HG02970 (cell line): ENCODE measurements around the gene AHCYL2.
"Not testable (repeated sequence)": the region's sequence is repeated elsewhere in the genome, so short reads cannot be mapped to it uniquely, and the experiment has no call there.

Experiments used
- ATAC-seq: cut with Tn5 transposase; IDR thresholded peaks from one replicate; pipeline ENCODE4 v1.9.1; 2021; ENCODE audit warnings: mild to moderate bottlenecking, moderate library complexity, moderate number of reproducible peaks; ENCODE audit not compliant: unreplicated experiment, low FRiP score

Gene AHCYL2

DNA sequence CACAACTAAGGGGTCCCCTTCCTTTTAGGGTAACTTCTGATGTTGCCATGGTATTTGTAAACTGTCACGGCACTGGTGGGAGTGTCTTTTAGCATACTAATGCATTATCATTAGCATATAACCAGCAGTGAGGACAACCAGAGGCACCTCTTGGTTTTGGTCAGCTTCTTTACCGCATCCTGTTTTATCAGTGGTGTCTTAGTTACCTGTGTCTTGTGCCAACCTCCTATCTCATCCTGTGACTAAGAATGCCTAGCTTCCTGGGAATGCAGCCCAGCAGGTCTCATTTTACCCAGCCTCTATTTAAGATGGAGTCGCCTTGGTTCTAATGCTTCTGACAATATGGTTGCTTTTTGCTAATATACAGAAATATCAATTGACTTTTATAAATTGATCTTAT is 54.9 kb downstream of the AHCYL2 start:
- ATAC-seq = no peak

DNA sequence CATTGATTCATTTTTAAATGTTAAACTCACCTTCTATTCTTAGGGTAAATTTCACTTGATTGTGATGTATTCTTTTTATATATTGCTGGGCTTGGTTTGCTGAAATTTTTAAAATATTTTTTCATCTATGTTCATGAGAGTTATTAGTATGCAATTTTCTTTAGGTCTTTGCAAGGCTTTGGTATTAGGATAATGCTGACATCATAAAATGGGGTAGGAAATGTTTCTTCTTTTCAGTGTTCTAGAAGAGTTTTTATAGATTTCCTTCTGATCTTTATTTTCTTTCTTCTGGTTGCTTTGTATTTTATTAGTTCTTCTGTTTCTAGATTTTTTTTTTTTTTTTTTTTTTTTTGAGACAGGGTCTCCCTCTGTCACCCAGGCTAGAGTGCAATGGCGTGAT is 56.3 kb downstream of the AHCYL2 start:
- ATAC-seq = no peak

DNA sequence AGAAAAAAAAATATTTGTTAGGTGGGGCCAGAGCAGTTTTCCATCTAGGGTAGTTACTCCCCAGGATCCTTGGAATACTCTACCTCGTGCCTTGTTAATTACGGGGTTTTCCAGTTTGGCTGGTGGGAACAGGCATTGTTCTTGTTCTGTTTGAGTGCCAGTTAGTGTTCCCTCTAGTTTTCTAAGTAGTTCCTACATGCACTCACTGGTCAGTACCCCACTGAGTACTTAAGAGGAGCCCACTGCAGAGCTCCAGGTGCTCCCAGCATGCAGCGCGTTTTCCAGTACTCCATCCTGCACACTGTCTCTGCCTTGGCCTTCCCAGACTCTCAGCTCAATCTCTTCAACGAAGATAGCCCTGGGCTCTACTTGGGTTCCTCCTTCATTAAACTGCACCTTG is 58.0 kb downstream of the AHCYL2 start:
- ATAC-seq = no peak

DNA sequence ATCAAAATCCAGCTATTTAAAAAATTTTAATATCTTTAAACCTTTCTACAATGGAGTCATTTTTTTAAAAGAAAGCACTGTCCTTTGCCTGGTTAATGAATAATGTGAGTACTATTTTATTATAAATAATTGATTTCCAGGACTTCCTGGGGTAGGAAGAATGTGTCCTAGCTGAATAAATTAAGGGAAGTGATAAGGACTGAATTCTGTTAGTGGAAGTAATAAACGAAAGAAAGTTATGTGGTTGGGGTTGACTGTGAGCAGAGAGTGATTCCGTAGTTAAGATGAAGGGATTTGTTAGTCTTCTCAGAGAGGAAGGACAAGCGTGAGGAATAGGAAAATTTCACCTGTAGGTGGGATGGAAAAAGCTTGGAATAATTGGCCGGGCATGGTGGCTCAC is 59.1 kb downstream of the AHCYL2 start:
- ATAC-seq = no peak

DNA sequence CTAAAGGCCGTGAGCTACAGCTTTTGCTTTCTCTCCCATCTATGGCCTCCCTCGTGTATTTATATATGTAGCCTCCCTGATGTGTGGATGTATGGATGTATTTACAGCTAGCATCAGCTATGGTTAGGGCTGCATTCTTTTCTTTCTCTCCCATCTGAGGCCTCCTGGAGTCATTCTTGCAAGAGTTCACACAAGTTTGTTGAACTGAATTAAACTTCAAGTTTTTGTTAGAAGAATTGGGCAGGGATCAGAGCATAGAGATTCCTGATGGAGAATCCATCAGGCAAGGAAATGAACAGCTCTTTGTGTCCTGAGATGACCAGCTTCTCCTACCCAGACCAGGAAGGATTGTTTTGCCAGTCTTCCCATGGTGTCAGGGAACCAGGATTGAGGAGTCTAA is 60.3 kb downstream of the AHCYL2 start:
- ATAC-seq = no peak

DNA sequence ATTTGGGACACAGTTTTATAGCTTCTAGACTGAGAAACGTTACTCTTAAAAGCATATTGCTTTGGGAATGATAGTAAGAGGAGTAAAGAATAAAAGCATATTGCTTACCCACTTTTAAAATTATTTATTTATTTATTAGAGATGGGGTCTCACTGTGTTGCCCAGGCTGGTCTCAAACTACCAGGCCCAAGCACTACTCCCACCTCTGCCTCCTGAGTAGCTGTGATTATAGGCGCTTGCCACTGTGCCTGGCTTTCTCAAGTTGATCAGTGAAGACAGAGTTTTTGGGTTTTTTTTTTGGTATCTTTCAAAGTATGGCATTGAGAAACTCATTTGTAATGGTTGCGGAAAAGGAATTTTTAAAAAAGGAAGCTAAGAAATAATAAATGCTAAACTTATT is 68.0 kb downstream of the AHCYL2 start:
- ATAC-seq = no peak

DNA sequence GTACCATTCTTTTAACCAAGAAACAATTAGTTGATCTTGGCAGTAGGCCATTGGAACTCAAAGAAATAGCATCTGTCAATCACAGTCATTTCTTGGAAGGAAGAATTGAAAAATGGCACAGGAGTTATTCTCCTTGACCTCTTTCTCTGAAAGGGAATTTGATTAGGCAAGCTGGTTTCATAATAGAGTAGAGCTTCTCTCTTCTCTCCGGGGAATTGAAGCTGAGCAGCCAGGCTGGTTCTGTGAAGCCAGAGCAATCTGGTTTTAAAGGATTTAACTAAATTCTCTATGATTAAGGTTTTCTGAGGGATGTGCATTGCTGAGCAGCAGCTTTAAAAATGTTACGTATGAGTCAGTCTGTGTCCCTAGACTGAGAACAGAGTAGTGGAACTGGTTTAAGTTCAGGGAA is 70.2 kb downstream of the AHCYL2 start:
- ATAC-seq = no peak

DNA sequence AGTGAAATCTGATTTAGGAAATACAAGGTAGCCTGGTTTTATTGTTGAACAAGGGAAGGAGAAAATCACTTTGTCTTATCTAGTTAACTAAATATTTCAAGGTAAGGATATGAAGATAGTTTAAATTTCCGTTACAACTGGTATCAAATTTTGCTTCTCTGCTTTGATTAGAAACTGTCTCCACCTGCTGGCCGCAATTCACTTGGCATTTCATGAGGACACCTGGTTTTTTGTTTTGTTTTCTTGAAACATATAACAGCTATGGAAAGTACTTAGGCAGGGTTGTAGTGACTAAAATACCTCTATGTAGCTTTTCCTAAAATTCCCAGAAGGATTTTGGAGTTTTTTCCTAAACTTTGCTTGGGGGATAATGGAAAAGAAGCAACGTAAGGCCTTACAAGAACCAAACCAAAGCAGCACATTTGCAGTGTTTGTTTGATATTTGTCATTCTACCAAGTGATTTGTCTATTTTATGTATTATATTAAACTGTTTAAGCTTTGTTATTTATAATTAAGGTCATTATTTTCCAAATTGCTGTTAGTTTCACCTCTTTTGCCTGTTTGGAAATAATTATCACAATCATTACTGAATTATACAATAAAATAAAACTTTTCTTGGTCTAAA is 73.6 kb downstream of the AHCYL2 start:
- no peak for ATAC-seq

DNA sequence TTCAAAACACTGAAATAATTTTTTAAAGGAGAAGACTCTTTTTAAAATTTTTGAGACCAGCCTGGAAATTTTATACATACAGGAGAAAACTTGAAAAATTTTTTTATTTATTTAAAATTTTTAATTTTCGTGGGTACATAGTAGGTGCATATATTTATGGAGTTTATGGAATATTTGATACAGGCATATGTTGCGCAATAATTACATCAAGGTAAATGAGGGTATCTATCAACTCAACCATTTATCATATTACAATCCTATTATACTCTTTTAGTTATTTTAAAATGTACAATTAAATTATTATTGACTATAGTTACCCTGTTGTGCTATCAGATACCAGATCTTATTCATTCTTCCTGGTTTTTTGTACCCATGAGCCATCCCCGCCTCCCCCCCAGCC is 75.1 kb downstream of the AHCYL2 start:
- no peak for ATAC-seq

DNA sequence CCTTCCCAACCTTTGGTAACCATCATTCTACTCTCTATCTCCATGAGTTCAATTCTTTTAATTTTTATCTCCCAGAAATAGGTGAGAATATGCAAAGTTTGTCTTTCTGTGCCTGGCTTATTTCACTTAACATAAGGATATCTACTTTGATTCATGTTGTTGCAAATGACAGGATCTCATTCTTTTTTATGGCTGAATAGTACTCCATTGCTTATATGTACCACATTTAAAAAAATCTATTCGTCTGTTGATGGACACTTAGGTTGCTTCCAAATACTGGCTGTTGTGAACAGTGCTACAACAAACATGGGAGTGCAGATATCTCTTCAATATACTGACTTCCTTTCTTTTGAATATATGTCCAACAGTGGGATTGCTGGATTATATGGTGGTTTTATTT is 75.5 kb downstream of the AHCYL2 start:
- ATAC-seq = not testable (repeated sequence)

DNA sequence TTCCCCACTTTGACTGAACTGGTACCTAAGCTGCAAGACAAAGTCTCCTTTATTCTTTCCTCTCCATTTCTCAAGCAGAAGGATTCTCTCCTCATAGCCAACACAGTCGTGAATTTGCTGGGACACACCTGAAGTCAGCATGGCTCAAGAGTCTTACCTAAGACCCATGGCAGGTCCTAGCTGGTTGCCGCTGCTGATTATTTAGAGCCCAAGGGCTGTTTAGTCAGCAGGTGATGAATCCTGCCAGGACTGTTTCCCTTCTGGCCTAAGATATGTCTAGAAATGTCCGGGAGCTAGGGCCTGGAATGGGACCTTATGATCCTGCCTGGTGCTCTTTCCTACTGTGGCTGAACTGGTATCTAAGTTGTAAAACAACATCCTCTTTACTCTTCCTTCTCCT is 82.8 kb downstream of the AHCYL2 start:
- ATAC-seq = no peak

DNA sequence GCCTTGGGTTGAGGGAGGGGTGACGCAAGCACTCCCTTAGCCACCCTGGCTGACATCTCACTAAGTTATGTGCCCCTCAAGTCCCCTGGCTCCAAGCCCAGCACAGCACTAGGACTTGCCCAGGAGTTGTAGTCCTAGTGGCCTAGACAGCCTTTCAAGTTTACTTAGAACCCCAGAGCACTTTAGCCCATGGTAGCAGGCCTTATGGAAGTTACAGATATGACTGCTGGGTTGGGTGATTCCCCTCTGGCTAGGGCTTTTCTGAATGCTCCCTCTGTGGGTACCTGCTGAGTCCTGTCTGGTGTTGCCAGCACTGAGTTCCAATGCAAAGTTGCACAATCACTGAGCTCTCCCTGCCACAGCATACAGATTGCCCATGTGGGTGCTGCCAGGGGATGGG is 83.2 kb downstream of the AHCYL2 start:
- ATAC-seq = no peak

DNA sequence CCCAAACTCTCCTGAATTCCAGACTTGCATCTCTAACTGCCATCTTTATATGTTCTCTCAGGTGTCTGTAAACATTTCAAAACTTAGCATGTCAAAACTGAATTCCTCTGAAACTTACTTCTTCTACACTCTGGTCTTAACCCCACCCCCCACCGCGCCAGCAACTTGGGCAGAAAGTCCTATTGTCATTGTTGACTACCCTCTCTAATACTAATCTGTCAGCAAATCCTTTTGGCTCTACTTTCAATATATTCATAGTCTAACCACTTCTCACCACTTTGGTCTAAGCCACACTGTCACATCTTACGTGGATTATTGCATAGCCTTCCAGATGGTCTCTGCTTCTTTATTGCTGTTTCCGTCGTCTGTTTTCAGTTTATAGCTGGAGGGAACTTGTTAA is 86.6 kb downstream of the AHCYL2 start:
- ATAC-seq = no peak

DNA sequence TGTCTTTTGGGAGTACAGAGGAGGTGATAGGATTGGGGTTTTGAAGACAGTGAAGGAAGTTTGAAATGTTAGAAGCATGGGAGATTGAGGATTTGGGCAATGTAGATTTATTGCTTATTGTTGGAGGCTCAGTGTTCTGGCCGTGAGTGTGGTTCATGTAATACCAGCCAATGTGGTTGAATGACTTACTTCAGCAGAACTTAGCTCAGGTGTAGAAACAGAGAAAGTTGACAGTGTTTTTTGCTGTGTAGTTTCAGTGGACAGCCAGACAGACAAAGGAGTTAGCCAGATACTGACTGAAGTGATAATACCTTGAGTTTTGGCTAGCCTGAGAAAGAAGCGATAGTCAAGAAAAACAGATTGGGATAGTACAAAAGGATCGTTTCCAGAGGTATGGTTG is 88.5 kb downstream of the AHCYL2 start:
- no peak for ATAC-seq

DNA sequence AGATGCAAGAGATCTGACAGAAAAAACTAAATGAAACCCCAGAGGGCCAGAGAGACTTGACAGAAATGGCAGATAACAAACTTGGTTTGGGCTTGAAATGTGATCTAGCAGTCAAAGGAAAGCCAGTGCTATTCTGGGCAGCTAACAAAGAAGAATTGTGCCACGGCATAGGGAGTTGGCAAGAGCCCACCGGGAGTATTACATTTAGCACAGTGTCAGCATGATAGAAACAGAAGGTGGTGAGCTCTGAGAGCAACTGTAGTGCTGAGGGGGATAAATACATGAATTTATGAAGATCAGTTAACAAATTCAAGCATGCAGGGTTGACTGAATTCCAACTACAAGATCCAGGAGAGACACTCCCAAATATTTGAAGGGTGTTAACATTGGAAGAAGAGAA is 91.1 kb downstream of the AHCYL2 start:
- no peak for ATAC-seq

DNA sequence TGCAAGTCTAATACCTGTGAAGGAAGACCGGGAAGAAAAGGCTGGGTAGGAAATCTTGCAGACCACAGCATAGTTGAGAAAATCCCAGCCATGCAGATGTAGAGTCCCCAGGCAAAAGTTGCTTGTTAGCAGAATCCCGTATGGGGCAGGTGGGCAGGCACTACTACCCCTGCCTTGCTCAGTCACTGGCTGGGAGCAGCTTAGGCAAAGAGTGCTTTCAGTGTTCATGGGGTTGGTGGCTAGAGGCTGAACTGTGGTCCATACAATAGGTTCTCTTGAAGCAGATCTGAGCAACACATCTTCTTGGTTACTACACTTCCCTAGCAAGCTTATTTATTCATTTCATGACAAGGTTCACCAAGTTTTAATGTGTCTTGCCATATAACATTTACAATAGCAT is 92.6 kb downstream of the AHCYL2 start:
- ATAC-seq = no peak

DNA sequence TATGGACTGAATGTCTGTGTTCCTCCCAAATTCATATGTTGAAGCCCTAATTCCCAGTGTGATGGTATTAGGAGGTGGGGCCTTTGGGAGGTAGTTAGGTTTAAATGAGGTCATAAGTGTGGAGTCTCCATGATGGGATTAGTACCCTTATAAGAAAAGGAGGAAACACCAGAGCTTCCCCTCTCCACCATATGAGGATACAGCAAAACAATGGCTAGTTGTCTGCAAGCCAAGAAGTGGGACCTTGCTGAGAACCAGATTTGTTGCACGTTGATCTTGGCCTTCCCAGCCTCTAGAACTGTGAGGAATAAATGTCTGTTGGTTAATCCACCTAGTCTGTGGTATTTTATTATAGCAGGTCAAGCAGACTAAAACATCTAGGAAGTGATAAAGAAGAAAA is 102.2 kb downstream of the AHCYL2 start:
- no peak for ATAC-seq

DNA sequence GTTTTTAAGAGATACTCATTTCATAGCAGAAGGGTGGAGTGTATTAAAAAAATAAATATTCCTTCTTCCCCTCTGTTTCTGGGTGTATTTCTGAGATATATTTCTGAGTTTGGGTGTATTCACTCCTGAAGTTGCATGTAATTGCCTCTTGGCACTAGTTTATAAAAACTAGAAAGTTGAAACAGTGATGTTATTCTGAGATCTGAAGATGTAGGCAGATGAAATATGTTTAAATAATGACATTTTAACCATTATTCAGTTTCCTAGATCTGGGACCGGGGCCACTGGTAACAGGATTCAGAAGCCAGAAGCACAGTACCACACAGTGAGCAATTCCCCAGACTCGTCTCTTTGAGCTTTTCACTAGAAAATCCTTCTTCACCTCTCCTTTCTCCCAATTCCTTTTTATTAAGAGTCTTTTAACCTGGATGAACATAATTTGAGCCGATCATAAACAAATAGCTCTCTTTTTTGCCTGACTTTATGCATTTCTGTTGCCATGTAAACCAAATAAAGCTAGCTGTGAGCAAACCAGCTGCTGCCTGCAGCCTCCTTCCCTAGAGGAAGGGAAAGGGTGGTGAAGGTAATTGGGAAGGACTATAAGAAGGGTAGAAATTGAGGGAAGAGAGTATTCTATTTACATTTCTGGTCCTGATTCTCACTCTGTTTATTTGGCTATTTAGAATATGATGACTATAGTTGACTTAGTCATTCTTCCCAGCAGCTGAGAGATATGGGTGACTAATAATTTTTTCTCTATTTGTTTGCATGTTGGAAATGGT is 107.6 kb downstream of the AHCYL2 start:
- no peak for ATAC-seq

DNA sequence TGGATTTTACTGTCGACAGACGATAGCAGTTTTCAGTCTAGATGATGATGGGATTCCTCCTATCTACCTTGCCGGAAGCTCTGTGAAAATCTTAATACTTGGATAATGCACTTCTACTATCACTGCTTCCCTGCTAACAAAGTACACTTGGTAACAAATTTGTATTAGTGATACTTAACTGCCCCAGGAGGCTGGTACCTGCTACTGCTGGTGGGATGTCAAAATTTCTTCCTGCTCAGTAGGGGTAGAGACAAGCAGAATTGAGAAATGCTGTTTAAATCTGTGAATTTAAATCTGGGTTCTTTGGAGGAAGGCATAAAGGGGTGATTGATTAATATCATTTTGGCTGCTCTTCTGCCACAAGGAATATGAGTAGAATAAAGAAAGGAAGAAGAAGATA is 109.6 kb downstream of the AHCYL2 start:
- no peak for ATAC-seq

DNA sequence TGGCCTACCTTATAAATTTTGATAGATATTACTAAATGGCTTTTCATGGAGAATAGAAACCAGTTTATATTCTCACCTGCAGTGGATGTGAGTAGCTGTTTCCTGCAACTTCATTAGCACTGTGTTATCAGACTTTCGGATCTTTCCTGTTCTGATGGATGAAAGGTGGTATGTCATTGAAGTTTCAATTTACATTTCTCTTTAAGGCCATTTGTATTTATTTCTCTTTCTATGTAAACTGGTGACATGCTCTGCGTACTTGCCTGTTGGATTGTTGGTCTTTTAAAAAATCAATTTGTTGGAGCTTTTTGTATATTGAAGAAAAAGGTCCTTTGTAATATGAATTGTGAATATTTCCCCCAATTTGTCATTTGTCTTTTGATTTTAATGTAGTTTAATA is 113.6 kb downstream of the AHCYL2 start:
- no peak for ATAC-seq

DNA sequence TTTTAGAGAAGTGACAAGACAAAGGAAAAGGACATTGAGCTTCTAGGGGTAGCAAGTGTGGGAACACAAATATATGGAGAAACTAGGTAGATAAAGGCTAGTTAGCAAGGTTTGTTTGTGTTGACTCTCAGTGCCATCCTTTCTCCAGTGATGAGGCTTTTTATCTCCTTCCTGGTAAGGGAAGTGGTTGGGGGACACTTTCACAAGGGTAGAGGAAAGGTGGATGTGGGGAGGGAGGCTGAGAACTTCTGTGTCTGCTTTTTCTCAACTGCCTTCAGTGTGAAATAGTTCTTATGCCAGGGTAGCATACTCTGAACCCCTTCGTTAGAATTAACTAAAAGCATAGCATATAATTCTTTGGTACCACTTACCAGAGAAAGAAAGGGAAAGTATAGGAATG is 116.4 kb downstream of the AHCYL2 start:
- ATAC-seq = no peak
